HG02852 (cell line): Measurements from ENCODE around the gene PCGF5.
"Not testable (repeated sequence)": the region's sequence is repeated elsewhere in the genome, so short reads cannot be mapped to it uniquely, and the experiment has no call there.

ENCODE experiments used
- ATAC-seq: cut with Tn5 transposase; IDR thresholded peaks from one replicate; pipeline ENCODE4 v1.9.1; 2021; ENCODE audit warnings: mild to moderate bottlenecking, moderate library complexity; ENCODE audit not compliant: unreplicated experiment

The PCGF5 gene

DNA sequence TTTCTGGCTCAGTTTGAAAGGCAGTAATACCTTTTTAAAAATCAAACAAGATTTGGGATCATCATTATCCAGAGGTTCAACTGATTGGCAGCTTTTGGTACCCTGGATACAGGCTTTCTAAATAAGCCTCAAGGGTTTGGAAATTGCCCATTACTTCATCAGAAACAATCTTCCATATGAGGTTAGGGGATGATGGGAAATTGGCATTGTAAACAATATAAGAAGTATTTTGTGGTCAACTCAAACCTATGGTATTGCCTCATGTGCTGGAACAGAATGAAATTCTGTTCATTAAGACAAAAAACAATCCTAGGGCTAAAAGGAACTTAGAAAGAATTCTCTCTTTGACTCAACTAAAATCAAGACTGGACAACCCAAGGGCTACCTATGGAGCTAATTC, 97.1 kb downstream of the PCGF5 start:
- no peak for ATAC-seq

DNA sequence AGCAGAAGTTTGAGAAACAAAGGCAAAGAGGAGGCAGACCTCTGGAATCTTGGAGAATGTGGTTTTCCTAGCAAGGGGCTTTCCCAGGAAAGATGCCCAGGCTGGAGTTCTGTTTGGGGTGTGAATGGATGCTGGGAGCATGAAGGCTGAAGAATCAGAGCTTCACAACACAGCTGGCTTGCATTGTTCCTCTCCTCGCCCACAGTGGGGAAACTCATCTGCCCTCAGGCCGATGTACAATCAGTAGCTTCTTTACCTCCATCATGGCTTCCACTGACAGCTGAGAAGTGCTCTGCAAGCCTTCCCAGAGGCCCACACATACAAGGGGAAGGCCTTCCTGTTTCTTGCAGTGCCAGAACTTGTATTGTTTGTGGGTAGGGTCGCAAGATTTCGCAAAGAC, 98.9 kb downstream of the PCGF5 start:
- ATAC-seq = no peak

DNA sequence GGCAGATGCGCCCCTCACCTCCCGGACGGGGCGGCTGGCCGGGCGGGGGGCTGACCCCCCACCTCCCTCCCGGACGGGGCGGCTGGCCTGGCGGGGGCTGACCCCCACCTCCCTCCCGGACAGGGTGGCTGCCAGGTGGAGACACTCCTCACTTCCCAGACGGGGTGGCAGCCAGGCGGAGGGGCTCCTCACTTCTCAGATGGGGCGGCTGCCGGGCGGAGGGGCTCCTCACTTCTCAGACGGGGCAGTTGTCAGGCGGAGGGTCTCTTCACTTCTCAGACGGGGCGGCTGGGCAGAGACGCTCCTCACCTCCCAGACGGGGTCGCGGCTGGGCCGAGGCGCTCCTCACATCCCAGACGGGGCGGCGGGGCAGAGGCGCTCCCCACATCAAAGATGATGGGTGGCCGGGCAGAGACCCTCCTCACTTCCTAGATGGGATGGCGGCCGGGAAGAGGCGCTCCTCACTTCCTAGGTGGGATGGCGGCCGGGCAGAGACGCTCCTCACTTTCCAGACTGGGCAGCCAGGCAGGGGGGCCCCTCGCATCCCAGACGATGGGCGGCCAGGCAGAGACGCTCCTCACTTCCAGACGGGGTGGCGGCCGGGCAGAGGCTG, 102.9 kb downstream of the PCGF5 start:
- ATAC-seq = not testable (repeated sequence)

DNA sequence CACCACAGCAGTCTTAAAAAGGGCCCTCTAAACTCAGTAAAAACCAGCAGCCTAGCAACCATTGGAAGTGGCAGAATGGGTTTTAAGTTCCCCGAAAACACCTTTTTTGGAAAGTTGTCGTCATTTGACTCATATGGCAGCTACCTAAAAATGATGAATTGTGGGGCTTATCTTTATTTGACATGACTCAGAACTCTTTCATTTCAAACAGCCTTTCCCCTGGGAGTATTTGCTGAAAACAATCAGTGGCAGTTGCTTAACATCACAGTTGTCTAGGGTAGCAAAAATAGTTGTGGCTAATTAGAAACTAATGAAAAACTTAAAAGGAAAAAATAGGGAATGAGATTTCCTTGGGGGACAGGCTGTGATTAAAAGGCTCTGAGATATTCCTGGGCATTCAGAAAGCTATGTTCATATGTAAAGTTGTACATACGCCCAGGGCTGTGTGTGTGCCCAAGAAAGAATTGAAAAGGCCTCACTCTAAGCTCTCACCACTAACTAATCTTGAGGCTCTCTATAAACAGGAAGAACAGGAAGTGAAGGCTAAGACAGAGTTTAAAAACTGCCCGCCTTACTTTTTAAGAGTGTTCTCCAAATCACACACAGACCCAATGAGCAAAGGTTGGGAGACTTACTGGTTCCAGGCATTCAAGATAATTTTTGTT, 108.0 kb downstream of the PCGF5 start:
- ATAC-seq = no peak
